WTC11 (cell line): Measurements from ENCODE around the gene IRF2BP1. TPM values are rescaled to one million over a fixed set of nuclear protein-coding genes. Genes with fewer than 3 reads are reported as not detected.

Source experiments
- ATAC-seq: fragments of 200-7000 bp; cut with Tn5 transposase; 2 replicates; pipeline ENCODE4 v1.10.0; 2021; ENCODE audit warnings: mild to moderate bottlenecking, moderate library complexity
- CTCF ChIA-PET: fragments of 300-600 bp; sonication (Branson Sonifier 250); formaldehyde crosslinking; loops from one replicate; lab custom pipeline; 2021; ENCODE audit warnings: antibody characterized with exemption; lab: Charles Lee
- POLR2A ChIA-PET: fragments of 350-600 bp; sonication (Branson Sonifier 250); formaldehyde crosslinking; loops from one replicate; lab custom pipeline; 2021; ENCODE audit warnings: antibody characterized with exemption; lab: Charles Lee
- DNase-seq: peaks from one replicate; pipeline ENCODE4 v3.0.0; 2021; ENCODE audit warnings: low spot score
- H3K27ac Mint-ChIP-seq: 2 replicates; pipeline ENCODE4 v1.8.0; 2021; ENCODE audit warnings: mixed read lengths
- H3K27me3 Mint-ChIP-seq: 2 replicates; pipeline ENCODE4 v1.8.0; 2021; ENCODE audit warnings: low read depth, mild to moderate bottlenecking, moderate library complexity, mixed read lengths
- H3K36me3 Mint-ChIP-seq: 2 replicates; pipeline ENCODE4 v1.8.0; 2021; ENCODE audit warnings: mixed read lengths
- H3K4me1 Mint-ChIP-seq: 2 replicates; pipeline ENCODE4 v1.8.0; 2022; ENCODE audit warnings: mixed read lengths
- H3K4me3 Mint-ChIP-seq: 2 replicates; pipeline ENCODE4 v1.8.0; 2021; ENCODE audit warnings: mild to moderate bottlenecking, moderate library complexity, mixed read lengths
- H3K9me3 Mint-ChIP-seq: 2 replicates; pipeline ENCODE4 v1.8.0; 2021; ENCODE audit warnings: mixed read lengths
- ATF3 ChIP-seq: sonication (generic); formaldehyde crosslinking; conservative IDR thresholded peaks from 2 replicates; pipeline ENCODE4 v1.8.1; 2022; ENCODE audit warnings: mild to moderate bottlenecking, missing genetic modification reagents
- CTCF ChIP-seq: fragments of 200-600 bp; IDR thresholded peaks from 2 replicates; pipeline ENCODE4 v1.8.0; 2022; ENCODE audit warnings: antibody characterized with exemption
- E2F4 ChIP-seq: sonication (generic); formaldehyde crosslinking; IDR thresholded peaks from 2 replicates; pipeline ENCODE4 v1.8.1; 2022; ENCODE audit warnings: low read depth, mild to moderate bottlenecking, moderate library complexity, missing genetic modification reagents, borderline replicate concordance
- E2F5 ChIP-seq: sonication (generic); formaldehyde crosslinking; IDR thresholded peaks from 2 replicates; pipeline ENCODE4 v1.8.1; 2022; ENCODE audit warnings: mild to moderate bottlenecking, moderate library complexity, missing genetic modification reagents
- ELF4 ChIP-seq: sonication (generic); formaldehyde crosslinking; IDR thresholded peaks from 2 replicates; pipeline ENCODE4 v1.8.1; 2022; ENCODE audit warnings: low read depth, mild to moderate bottlenecking, moderate library complexity, missing genetic modification reagents
- ERG ChIP-seq: fragments of 250-450 bp; sonication (Bioruptor Pico); IDR thresholded peaks from 2 replicates; pipeline ENCODE4 v1.8.0; 2021; ENCODE audit warnings: mild to moderate bottlenecking
- GABPB1 ChIP-seq: sonication (generic); formaldehyde crosslinking; IDR thresholded peaks from 2 replicates; pipeline ENCODE4 v1.8.1; 2023; ENCODE audit warnings: mild to moderate bottlenecking, missing genetic modification reagents
- GRHL2 ChIP-seq: fragments of 250-450 bp; sonication (Bioruptor Pico); IDR thresholded peaks from 2 replicates; pipeline ENCODE4 v1.8.0; 2022; ENCODE audit warnings: mild to moderate bottlenecking, moderate library complexity; ENCODE audit not compliant: insufficient replicate concordance, severe bottlenecking
- HMGA2 ChIP-seq: fragments of 250-450 bp; sonication (Bioruptor Pico); IDR thresholded peaks from 2 replicates; pipeline ENCODE4 v1.4.0; 2021; ENCODE audit warnings: mild to moderate bottlenecking, moderate library complexity
- IRF1 ChIP-seq: sonication (generic); formaldehyde crosslinking; IDR thresholded peaks from 2 replicates; pipeline ENCODE4 v1.8.0; 2023; ENCODE audit warnings: missing genetic modification reagents
- MAX ChIP-seq: sonication (generic); formaldehyde crosslinking; IDR thresholded peaks from 2 replicates; pipeline ENCODE4 v1.8.0; 2022; ENCODE audit warnings: mild to moderate bottlenecking, missing genetic modification reagents
- MLX ChIP-seq: sonication (generic); formaldehyde crosslinking; IDR thresholded peaks from 2 replicates; pipeline ENCODE4 v1.8.1; 2023; ENCODE audit warnings: mild to moderate bottlenecking, missing genetic modification reagents, moderate library complexity
- MYBL2 ChIP-seq: sonication (generic); formaldehyde crosslinking; IDR thresholded peaks from 2 replicates; pipeline ENCODE4 v1.8.1; 2023; ENCODE audit warnings: mild to moderate bottlenecking, moderate library complexity, missing genetic modification reagents
- NFYB ChIP-seq: sonication (generic); formaldehyde crosslinking; conservative IDR thresholded peaks from 2 replicates; pipeline ENCODE4 v1.8.0; 2022; ENCODE audit warnings: low read depth, missing genetic modification reagents
- OVOL2 ChIP-seq: fragments of 250-450 bp; sonication (Bioruptor Pico); IDR thresholded peaks from 2 replicates; pipeline ENCODE4 v1.9.0; 2021; ENCODE audit warnings: mild to moderate bottlenecking, borderline replicate concordance
- PRDM15 ChIP-seq: sonication (generic); formaldehyde crosslinking; IDR thresholded peaks from 2 replicates; pipeline ENCODE4 v1.8.0; 2022; ENCODE audit warnings: missing genetic modification reagents
- SP1 ChIP-seq: sonication (generic); formaldehyde crosslinking; conservative IDR thresholded peaks from 2 replicates; pipeline ENCODE4 v1.8.1; 2022; ENCODE audit warnings: missing genetic modification reagents
- TEAD1 ChIP-seq: sonication (generic); formaldehyde crosslinking; IDR thresholded peaks from 2 replicates; pipeline ENCODE4 v1.8.0; 2022; ENCODE audit warnings: mild to moderate bottlenecking, missing genetic modification reagents
- ZBTB43 ChIP-seq: sonication (generic); formaldehyde crosslinking; IDR thresholded peaks from 2 replicates; pipeline ENCODE4 v1.8.1; 2023; ENCODE audit warnings: mild to moderate bottlenecking, missing genetic modification reagents
- ZNF263 ChIP-seq: sonication (generic); formaldehyde crosslinking; IDR thresholded peaks from 2 replicates; pipeline ENCODE4 v1.8.1; 2022; ENCODE audit warnings: low read depth, mild to moderate bottlenecking, moderate library complexity, missing genetic modification reagents
- total RNA-seq: library from RNA; stranded (reverse); gene quantifications from 3 replicates; pipeline ENCODE4 v1.2.3, GENCODE V29; 2021

Gene IRF2BP1
- total RNA-seq, 1 experiment from 2014 or later = 30.3 TPM

GRCh38 chr19:45860359-45861259 lies 25.3 kb downstream of the IRF2BP1 start (continued):
- TF ChIP-seq CTCF (no peak), MAX (CRISPR knock-in tag) (no peak), ATF3 (CRISPR knock-in tag) (no peak), NFYB (CRISPR knock-in tag) (no peak), E2F4 (CRISPR knock-in tag) (no peak)

GRCh38 chr19:45854167-45854778 lies 31.7 kb downstream of the IRF2BP1 start:
- H3K36me3 Mint-ChIP-seq = peaks cover 45% of the 10 kb centered on the region
- no peaks in the 10 kb centered on the region for H3K4me1 Mint-ChIP-seq
- no peak for TF ChIP-seq ELF4 (CRISPR knock-in tag)
- TF ChIP-seq OVOL2 (CRISPR knock-in tag) = no peak
- no peak for TF ChIP-seq ATF3 (CRISPR knock-in tag)
- no peak for TF ChIP-seq IRF1 (CRISPR knock-in tag)
- no peak for TF ChIP-seq ZNF263 (CRISPR knock-in tag)
- TF ChIP-seq GABPB1 (CRISPR knock-in tag) = no peak
- no peak for TF ChIP-seq TEAD1 (CRISPR knock-in tag)
- TF ChIP-seq MAX (CRISPR knock-in tag) = no peak
- no peak for TF ChIP-seq GRHL2 (CRISPR knock-in tag)
- TF ChIP-seq PRDM15 (CRISPR knock-in tag) = no peak
- no peak for TF ChIP-seq E2F5 (CRISPR knock-in tag)
- TF ChIP-seq MLX (CRISPR knock-in tag) = no peak
- no peak for TF ChIP-seq SP1 (CRISPR knock-in tag)
- no peak for TF ChIP-seq ZBTB43 (CRISPR knock-in tag)
- TF ChIP-seq ERG = no peak
- TF ChIP-seq HMGA2 (CRISPR knock-in tag) = no peak
- no peak for TF ChIP-seq MYBL2

More at GRCh38 chr19:45854167-45854778, 31.7 kb downstream of the IRF2BP1 start:
- Mint-ChIP-seq H3K4me3 (no peak overlapping the region), H3K27me3 (no peaks in the 10 kb centered on the region), H3K27ac (no peak overlapping the region), H3K9me3 (no peaks in the 10 kb centered on the region)
- ChIA-PET POLR2A (no interaction called here), CTCF (interaction anchor here (1.2 to 6.2 kb wide), 3 partner anchors 10 to 55 kb away, joined by 3 to 29 read pairs (median 5); partner anchors contain the start of gene FOXA3)
- ATAC-seq (no peak), DNase-seq (no peak)
